Parathyroid adenoma (tissue), 2 donors: ENCODE data around the gene ATP11B.

Experiments
- H2AFZ ChIP-seq: fragments of 300-600 bp; sonication (generic); one replicate; pipeline ENCODE4 v1.7.0; 2017; ENCODE audit warnings: antibody characterized with exemption, mild to moderate bottlenecking
- H3K27ac ChIP-seq: fragments of 300-600 bp; sonication (generic); one replicate; pipeline ENCODE4 v1.7.0; 2017
- H3K27me3 ChIP-seq: fragments of 300-600 bp; sonication (generic); one replicate; pipeline ENCODE4 v1.7.0; 2017; ENCODE audit warnings: low read length; ENCODE audit not compliant: control insufficient read depth, insufficient read depth
- H3K36me3 ChIP-seq: fragments of 300-600 bp; sonication (generic); one replicate; pipeline ENCODE4 v1.7.0; 2017; ENCODE audit warnings: low read length; ENCODE audit not compliant: control insufficient read depth, insufficient read depth
- H3K4me1 ChIP-seq: fragments of 300-600 bp; sonication (generic); one replicate; pipeline ENCODE4 v1.7.0; 2017; ENCODE audit warnings: control low read depth
- H3K4me2 ChIP-seq: fragments of 300-600 bp; sonication (generic); one replicate; pipeline ENCODE4 v1.7.0; 2017; ENCODE audit warnings: low read length
- H3K4me3 ChIP-seq: fragments of 300-600 bp; sonication (generic); one replicate; pipeline ENCODE4 v1.7.0; 2017; ENCODE audit warnings: low read depth, low read length
- H3K79me2 ChIP-seq: fragments of 300-600 bp; sonication (generic); one replicate; pipeline ENCODE4 v1.7.0; 2017; ENCODE audit warnings: control low read depth
- H3K9ac ChIP-seq: fragments of 300-600 bp; sonication (generic); one replicate; pipeline ENCODE4 v1.7.0; 2017; ENCODE audit warnings: mild to moderate bottlenecking
- H3K9me3 ChIP-seq: fragments of 300-600 bp; sonication (generic); one replicate; pipeline ENCODE4 v1.7.0; 2017; ENCODE audit warnings: low read length; ENCODE audit not compliant: control insufficient read depth
- TF ChIP-seq, protein P1 (sequence below): fragments of 300-600 bp; sonication (generic); IDR thresholded peaks from one replicate; pipeline ENCODE4 v1.7.0; 2017; ENCODE audit warnings: antibody characterized with exemption, mild to moderate bottlenecking
- donor health status: primary hyperparathyroidism.

ATP11B gene

DNA sequence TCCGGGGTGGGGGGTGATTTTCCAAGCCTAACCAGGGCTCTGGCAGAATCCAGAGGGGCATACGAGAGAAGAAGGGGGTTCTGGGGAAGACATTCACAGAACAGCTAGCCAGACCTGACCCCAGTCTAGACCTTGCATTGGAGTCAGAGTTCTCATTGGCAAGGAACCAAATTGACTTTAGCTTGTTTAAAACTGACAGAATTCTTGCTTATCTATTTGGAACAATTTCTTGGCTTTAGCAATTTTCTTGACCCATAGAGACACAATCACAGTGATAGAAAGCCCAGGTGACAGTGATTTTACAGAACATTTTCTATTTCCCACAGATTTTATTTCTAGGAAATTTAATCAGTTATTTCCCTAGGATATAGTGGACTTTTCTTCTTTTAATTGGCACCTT lies 23.6 kb upstream of the ATP11B start:
- no peak overlapping the region for H3K9ac ChIP-seq
- H3K36me3 ChIP-seq = no peaks in the 10 kb centered on the region
- no peaks in the 10 kb centered on the region for H3K9me3 ChIP-seq
- H2AFZ ChIP-seq = no peak overlapping the region
- H3K4me3 ChIP-seq = no peak overlapping the region
- no peaks in the 10 kb centered on the region for H3K79me2 ChIP-seq
- H3K4me1 ChIP-seq = no peaks in the 10 kb centered on the region
- TF ChIP-seq, protein P1, sequence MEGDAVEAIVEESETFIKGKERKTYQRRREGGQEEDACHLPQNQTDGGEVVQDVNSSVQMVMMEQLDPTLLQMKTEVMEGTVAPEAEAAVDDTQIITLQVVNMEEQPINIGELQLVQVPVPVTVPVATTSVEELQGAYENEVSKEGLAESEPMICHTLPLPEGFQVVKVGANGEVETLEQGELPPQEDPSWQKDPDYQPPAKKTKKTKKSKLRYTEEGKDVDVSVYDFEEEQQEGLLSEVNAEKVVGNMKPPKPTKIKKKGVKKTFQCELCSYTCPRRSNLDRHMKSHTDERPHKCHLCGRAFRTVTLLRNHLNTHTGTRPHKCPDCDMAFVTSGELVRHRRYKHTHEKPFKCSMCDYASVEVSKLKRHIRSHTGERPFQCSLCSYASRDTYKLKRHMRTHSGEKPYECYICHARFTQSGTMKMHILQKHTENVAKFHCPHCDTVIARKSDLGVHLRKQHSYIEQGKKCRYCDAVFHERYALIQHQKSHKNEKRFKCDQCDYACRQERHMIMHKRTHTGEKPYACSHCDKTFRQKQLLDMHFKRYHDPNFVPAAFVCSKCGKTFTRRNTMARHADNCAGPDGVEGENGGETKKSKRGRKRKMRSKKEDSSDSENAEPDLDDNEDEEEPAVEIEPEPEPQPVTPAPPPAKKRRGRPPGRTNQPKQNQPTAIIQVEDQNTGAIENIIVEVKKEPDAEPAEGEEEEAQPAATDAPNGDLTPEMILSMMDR = no peak
- H3K27ac ChIP-seq = no peak overlapping the region
- H3K27me3 ChIP-seq = no peaks in the 10 kb centered on the region
- H3K4me2 ChIP-seq = no peak overlapping the region

DNA sequence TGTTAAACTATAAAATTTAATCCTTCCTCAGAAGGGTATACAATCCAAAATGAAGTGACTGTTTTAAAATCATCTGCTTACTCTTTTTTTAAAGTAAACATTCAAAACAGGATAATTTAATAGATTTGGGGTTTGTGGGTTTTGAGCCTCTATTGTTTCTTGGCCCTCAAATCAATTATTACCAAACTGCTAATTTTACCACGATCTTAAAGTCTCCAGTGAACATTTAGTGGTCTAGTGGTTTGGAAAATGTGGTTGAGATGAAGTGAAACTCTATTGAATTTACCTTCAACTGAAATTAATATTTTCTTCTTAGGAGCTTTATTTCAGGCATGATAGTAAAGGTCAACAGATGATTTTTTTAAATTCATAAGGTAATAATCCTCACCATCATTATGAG lies 11.2 kb upstream of the ATP11B start:
- H3K36me3 ChIP-seq = no peaks in the 10 kb centered on the region
- H3K4me2 ChIP-seq = no peak overlapping the region
- H2AFZ ChIP-seq = no peak overlapping the region
- TF ChIP-seq, protein P1 = no peak
- H3K9ac ChIP-seq = no peak overlapping the region
- no peaks in the 10 kb centered on the region for H3K79me2 ChIP-seq
- H3K4me3 ChIP-seq = no peak overlapping the region
- H3K4me1 ChIP-seq = no peaks in the 10 kb centered on the region
- H3K27ac ChIP-seq = no peak overlapping the region
- H3K9me3 ChIP-seq = no peaks in the 10 kb centered on the region
- no peaks in the 10 kb centered on the region for H3K27me3 ChIP-seq

DNA sequence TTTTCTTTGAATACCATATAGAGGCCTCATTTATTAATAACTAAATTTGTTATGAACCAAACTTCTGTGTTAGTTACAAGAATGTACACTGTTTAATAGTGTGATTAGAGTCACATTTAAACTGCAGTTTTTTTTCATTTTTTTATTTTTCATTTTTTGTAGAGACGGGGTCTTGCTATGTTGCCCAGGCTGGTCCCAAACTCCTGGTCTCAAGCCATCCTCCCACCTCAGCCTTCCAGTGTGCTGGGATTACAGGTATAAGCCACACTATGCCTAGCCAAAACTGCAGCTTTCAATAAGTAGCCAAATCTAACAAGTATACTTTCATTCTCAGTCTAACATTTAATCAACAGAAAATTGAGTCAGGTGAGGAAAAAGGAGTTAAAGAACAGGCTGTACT lies 10.2 kb upstream of the ATP11B start:
- Histone ChIP-seq H3K9ac (no peak overlapping the region), H3K4me2 (no peak overlapping the region), H3K4me1 (no peaks in the 10 kb centered on the region), H3K9me3 (no peaks in the 10 kb centered on the region), H3K79me2 (no peaks in the 10 kb centered on the region), H3K27me3 (no peaks in the 10 kb centered on the region), H3K4me3 (no peak overlapping the region), H2AFZ (no peak overlapping the region), H3K36me3 (no peaks in the 10 kb centered on the region), H3K27ac (no peak overlapping the region)
- TF ChIP-seq, protein P1 = no peak

DNA sequence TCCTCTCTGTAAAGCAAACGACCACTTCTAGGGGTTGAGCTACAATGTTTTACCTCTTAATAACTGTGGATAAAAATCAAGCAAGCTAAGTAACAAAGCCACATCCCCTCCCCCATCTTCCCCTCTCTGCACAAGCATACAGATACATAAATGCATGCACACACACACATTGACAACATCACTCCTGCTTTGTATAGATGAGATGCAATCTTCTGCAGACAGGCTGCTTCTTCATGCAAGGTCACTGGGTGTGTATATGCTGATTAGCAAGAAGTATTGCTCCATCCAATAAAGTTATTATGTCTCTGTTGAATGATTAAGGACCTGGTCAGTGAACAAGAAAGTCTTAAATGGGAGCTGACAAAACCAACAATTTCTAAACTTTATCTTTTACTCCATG lies 8.8 kb upstream of the ATP11B start:
- TF ChIP-seq, protein P1 = no peak
- Histone ChIP-seq H3K4me3 (no peak overlapping the region), H3K27ac (no peak overlapping the region), H2AFZ (no peak overlapping the region), H3K4me1 (no peaks in the 10 kb centered on the region), H3K9me3 (no peaks in the 10 kb centered on the region), H3K79me2 (no peaks in the 10 kb centered on the region), H3K36me3 (no peaks in the 10 kb centered on the region), H3K27me3 (no peaks in the 10 kb centered on the region), H3K4me2 (no peak overlapping the region), H3K9ac (no peak overlapping the region)

DNA sequence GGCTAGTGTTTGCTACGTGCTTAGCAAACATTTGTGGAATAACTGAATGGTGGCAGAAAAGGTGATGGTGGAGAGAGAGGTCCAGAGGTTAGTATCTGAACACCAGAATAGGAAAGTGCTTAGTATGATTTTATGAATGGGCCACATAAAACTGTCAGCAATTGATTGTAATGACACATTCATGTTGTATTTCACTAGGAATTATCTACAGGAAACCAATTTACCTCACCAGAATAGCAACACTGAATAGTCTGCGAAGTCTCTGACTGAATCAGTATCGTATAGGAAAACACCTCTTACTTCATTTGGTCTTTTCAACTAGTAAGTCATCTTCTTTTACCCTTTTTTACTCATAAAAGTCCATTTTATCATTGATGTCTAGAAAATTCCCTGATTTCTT lies 8.2 kb upstream of the ATP11B start:
- Histone ChIP-seq H3K9me3 (no peaks in the 10 kb centered on the region), H2AFZ (no peak overlapping the region), H3K36me3 (no peaks in the 10 kb centered on the region), H3K4me1 (no peaks in the 10 kb centered on the region), H3K4me3 (no peak overlapping the region), H3K4me2 (no peak overlapping the region), H3K27ac (no peak overlapping the region), H3K9ac (no peak overlapping the region), H3K27me3 (no peaks in the 10 kb centered on the region), H3K79me2 (no peaks in the 10 kb centered on the region)
- TF ChIP-seq, protein P1 = no peak
